HG02870 (cell line): ENCODE measurements around the gene SYMPK.
A peak's percentile ranks its signal among the peaks of the same experiment; 100 is the strongest.

Source experiments
- ATAC-seq: cut with Tn5 transposase; IDR thresholded peaks from one replicate; pipeline ENCODE4 v1.9.1; 2021; ENCODE audit warnings: mild to moderate bottlenecking, moderate library complexity; ENCODE audit not compliant: unreplicated experiment

Gene SYMPK

GRCh38 chr19:45886427-45887199 lies 23.7 kb upstream of the SYMPK start:
- peak; percentile 64 for ATAC-seq

- peak; percentile 46 for ATAC-seq
Observed at GRCh38 chr19:45885556-45886426, 22.8 kb upstream of the SYMPK start, which contains the start of gene IRF2BP1. Gene IRF2BP1, minus strand, starts transcription at chr19:45886141. Its CDS starts 367 bp downstream, at chr19:45885774.

GRCh38 chr19:45884682-45885555 lies 22.0 kb upstream of the SYMPK start:
- no peak for ATAC-seq

- no peak for ATAC-seq
Observed at GRCh38 chr19:45883881-45884681, 21.1 kb upstream of the SYMPK start.

DNA sequence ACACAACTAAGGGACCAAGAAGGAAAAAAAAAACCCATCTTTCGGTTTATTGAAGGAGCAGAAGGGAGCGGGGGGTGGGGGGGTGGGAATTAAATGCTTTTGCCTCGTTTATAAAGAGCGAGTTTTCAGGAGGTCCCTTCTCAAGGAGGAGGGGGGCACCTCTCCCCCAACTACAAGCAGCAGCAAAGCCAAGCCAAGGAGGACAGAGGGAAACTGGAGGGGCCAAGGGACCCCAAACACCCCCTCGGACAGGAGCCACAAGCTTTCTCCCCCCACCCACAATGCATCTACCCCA lies 20.6 kb upstream of the SYMPK start:
- no peak for ATAC-seq

GRCh38 chr19:45882652-45883585 lies 20.0 kb upstream of the SYMPK start:
- no peak for ATAC-seq

- no peak for ATAC-seq
Observed at GRCh38 chr19:45881909-45882528, 19.1 kb upstream of the SYMPK start.

- ATAC-seq, result no peak
Observed at GRCh38 chr19:45881082-45881908, 18.3 kb upstream of the SYMPK start.

DNA sequence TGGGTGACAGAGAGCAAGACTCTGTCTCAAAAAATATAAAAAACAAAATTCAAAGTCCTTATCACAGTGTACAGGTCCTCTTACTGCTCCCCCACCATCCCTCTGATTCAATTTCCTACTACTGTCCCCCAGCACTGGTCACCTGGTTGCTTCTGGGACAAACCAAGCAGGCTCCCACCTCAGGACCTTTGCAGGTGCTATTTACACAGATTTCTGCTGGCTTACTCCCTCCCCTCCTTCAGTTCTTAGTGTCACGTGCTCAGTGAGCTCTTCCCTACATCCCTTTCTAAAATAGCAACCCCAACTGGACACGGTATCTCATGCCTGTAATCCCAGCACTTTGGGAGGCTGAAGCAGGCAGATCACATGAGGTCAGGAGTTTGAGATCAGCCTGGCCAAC lies 17.0 kb upstream of the SYMPK start:
- ATAC-seq, result no peak

- no peak for ATAC-seq
Observed at GRCh38 chr19:45879055-45879454, 16.1 kb upstream of the SYMPK start.

DNA sequence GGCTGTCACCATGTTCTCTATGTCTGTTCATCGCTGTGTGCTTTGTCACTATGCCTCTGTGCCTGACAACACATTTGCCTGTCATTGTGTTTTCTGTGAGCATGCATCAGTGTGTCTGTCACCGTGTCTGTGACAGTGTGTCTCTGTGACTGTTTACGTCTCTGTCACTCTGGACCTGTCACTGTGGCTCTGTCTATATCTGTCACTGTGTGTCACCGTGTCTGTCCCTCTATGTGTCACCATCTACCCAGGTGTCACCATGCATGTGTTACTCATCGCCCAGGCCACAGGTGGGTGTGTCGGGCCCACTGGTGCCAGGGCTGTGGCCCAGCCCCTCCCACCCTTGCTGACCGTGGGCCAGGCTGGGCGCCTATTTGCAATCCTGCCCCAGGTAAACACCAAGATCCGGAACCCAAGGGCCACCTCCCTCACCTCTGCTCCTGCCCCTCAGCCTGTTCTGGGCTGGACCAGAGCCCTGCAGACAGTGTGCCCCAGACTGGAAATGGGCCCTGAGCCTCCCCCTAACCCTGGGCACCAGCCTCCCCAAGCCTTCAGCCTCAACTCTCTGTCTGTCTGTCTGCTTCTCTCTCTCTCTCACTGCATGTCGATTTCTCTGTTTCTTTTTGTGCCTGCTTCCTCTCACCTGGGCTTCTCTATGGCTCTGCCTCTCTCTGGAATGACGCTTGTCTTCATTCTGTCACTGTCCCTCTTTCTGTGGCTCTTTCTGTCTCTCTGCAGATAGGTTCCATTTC lies 15.3 kb upstream of the SYMPK start:
- no peak for ATAC-seq

DNA sequence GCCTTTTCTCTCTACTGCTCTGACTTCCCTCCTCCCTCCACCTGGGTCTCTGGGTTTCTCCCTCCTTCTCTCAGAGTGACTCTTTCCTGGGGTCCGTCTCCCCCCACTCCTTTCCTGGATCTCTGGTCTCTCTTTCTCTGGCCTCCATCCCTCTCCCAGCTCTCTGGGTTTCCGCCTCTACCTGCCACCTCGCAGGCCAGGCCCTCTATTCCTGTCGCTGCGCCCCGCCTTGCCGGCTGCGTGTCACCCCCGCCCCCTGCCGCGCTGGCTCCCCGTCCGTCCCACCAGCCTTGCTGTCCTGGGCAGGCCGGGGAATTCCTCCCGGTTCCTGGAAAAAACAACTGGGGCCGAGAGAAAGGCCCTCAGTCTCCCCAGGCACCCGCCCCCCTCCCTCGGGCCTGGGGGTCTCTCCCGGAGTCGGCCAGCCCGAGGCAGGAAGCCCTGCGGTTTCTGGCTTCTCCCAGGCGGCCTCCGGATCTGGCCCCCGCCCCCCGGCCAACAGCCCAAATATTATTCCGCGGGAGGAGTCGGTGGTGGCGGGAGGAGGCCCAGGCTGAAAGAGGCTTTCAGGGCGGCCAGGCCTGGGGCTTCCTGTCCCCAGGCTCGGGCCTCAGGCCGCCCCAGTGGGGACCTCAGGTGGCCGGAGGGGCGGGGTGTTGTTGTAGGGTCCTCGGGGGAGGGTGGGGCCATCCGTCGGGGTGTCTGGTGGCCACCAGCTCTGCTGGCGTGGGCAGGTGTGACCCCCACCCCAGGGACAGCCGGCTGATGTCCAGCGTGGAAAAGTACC lies 13.7 kb upstream of the SYMPK start:
- ATAC-seq, result no peak

- no peak for ATAC-seq
Observed at GRCh38 chr19:45876161-45876410, 13.1 kb upstream of the SYMPK start.

- no peak for ATAC-seq
Observed at GRCh38 chr19:45874620-45874966, 11.6 kb upstream of the SYMPK start.

GRCh38 chr19:45873219-45873772 lies 10.3 kb upstream of the SYMPK start:
- no peak for ATAC-seq

DNA sequence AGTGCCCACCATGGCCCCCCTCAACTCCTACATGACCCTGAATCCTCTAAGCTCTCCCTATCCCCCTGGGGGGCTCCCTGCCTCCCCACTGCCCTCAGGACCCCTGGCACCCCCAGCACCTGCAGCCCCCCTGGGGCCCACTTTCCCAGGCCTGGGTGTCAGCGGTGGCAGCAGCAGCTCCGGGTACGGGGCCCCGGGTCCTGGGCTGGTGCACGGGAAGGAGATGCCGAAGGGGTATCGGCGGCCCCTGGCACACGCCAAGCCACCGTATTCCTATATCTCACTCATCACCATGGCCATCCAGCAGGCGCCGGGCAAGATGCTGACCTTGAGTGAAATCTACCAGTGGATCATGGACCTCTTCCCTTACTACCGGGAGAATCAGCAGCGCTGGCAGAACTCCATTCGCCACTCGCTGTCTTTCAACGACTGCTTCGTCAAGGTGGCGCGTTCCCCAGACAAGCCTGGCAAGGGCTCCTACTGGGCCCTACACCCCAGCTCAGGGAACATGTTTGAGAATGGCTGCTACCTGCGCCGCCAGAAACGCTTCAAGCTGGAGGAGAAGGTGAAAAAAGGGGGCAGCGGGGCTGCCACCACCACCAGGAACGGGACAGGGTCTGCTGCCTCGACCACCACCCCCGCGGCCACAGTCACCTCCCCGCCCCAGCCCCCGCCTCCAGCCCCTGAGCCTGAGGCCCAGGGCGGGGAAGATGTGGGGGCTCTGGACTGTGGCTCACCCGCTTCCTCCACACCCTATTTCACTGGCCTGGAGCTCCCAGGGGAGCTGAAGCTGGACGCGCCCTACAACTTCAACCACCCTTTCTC lies 9.4 kb upstream of the SYMPK start:
- ATAC-seq, result no peak
